GM18526 (cell line): ENCODE results near the gene GALE.

ENCODE experiments used
- POLR2A ChIP-seq: IDR thresholded peaks from 3 replicates; pipeline ENCODE4 v1.6.1; 2011; ENCODE audit not compliant: insufficient read length; ENCODE audit errors: extremely low read depth

The GALE gene

GRCh38 chr1:23816361-23816760 lies 15.8 kb upstream of the GALE start:
- TF ChIP-seq POLR2A: no peak

GRCh38 chr1:23814016-23814415 lies 13.5 kb upstream of the GALE start:
- no peak for TF ChIP-seq POLR2A

GRCh38 chr1:23810818-23811540 lies 10.4 kb upstream of the GALE start:
- no peak for TF ChIP-seq POLR2A

GRCh38 chr1:23809751-23810171 lies 9.2 kb upstream of the GALE start:
- TF ChIP-seq POLR2A: no peak

GRCh38 chr1:23807453-23807852 lies 6.9 kb upstream of the GALE start:
- no peak for TF ChIP-seq POLR2A

- no peak for TF ChIP-seq POLR2A
These were observed 5.7 kb upstream of the GALE start for GRCh38 chr1:23806280-23806679.

GRCh38 chr1:23805025-23805424 lies 4.5 kb upstream of the GALE start:
- TF ChIP-seq POLR2A: no peak

GRCh38 chr1:23804183-23804835 lies 3.8 kb upstream of the GALE start:
- no peak for TF ChIP-seq POLR2A

GRCh38 chr1:23803674-23804073 lies 3.1 kb upstream of the GALE start:
- TF ChIP-seq POLR2A: no peak

- no peak for TF ChIP-seq POLR2A
These were observed 1.3 kb upstream of the GALE start for GRCh38 chr1:23801876-23802275.

GRCh38 chr1:23801338-23801748 lies 789 bp upstream of the GALE start:
- TF ChIP-seq POLR2A: no peak

GRCh38 chr1:23799570-23800399 lies 769 bp downstream of the GALE start:
- TF ChIP-seq POLR2A: peak; percentile 63

- no peak for TF ChIP-seq POLR2A
These were observed 1.3 kb downstream of the GALE start for GRCh38 chr1:23799255-23799569.

- no peak for TF ChIP-seq POLR2A
These were observed 1.9 kb downstream of the GALE start for GRCh38 chr1:23798662-23799142.

GRCh38 chr1:23797478-23798448 lies 2.8 kb downstream of the GALE start:
- no peak for TF ChIP-seq POLR2A
